Stomach (tissue), 9 donors: ENCODE measurements around the gene TBC1D9B. TPM values are rescaled to one million over a fixed set of nuclear protein-coding genes. Genes with fewer than 3 reads are reported as not detected.

Experiments used
- DNase-seq, 2 donors: peaks; one replicate each; pipeline versions ENCODE4 v3.0.0 to v3.0.0-alpha.2; 2013 to 2019
- H3K27ac ChIP-seq, 5 donors: fragments of 200-600 bp in 4 of 5; sonication (generic) in 4 of 5; one replicate each; pipeline ENCODE4 v1.5.1; 2013 to 2019; ENCODE audit warnings: mild to moderate bottlenecking in 1 of 5, moderate library complexity in 1 of 5
- H3K27me3 ChIP-seq, 3 donors: fragments of 200-600 bp; sonication (generic); one replicate each; pipeline ENCODE4 v1.5.1; 2017 to 2019; ENCODE audit warnings: mixed run types in 1 of 3
- H3K36me3 ChIP-seq, 4 donors: fragments of 200-600 bp; sonication (generic); 1 replicate in 3 of 4; 2 replicates in 1 of 4; pipeline ENCODE4 v1.5.1; 2016 to 2019
- H3K4me1 ChIP-seq, 4 donors: fragments of 200-600 bp; sonication (generic); one replicate each; pipeline ENCODE4 v1.5.1; 2016 to 2019
- H3K4me3 ChIP-seq, 4 donors: fragments of 200-600 bp; sonication (generic) in 3 of 4; one replicate each; pipeline ENCODE4 v1.5.1; 2016 to 2019; ENCODE audit warnings: mild to moderate bottlenecking in 1 of 4
- H3K9me3 ChIP-seq, 4 donors: fragments of 200-600 bp; sonication (generic); one replicate each; pipeline ENCODE4 v1.5.1; 2016 to 2019
- EP300 ChIP-seq: sonication (generic); formaldehyde crosslinking; IDR thresholded peaks from one replicate; pipeline ENCODE4 v1.6.1; 2017; ENCODE audit warnings: antibody characterized with exemption
- POLR2A ChIP-seq, 4 donors: fragments of 450-650 bp; IDR thresholded peaks; one replicate each; pipeline ENCODE4 v1.6.1; 2016; ENCODE audit warnings: antibody characterized with exemption in 4 of 4, control low read depth in 2 of 4, mild to moderate bottlenecking in 1 of 4, moderate library complexity in 1 of 4
- POLR2AphosphoS5 ChIP-seq, 3 donors: sonication (generic); formaldehyde crosslinking; IDR thresholded peaks; one replicate each; pipeline ENCODE4 v1.6.1; 2016; ENCODE audit warnings: antibody characterized with exemption in 3 of 3
- WGBS, 5 donors: extraction: QIAGEN DNeasy Blood & Tissue Kit in 3 of 5; methylation state at CpG; one replicate each; pipeline versions ENCODE4 v1.1.5 to v1.1.7; 2013 to 2018; 5-methylcytosine and 5-hydroxymethylcytosine counted together
- intact Hi-C: fragments of 100-400 bp; cut with DNase I; formaldehyde crosslinking; loops from one replicate; pipeline ENCODE4 v1.15.1; 2023; ENCODE audit warnings: low total_unique reads
- polyA plus RNA-seq, 3 donors: library from polyadenylated mRNA; stranded (reverse); fragments of 200-250 nt; gene quantifications; one replicate each; pipeline ENCODE4 v1.2.3, GENCODE V29; 2013
- small RNA-seq, 4 donors: library from RNA; depleted of rRNA; stranded (forward); fragments of <200 nt; gene quantifications; one replicate each; pipeline ENCODE3, GENCODE V24; 2016
- total RNA-seq, 5 donors: library from RNA; depleted of rRNA; stranded (reverse); fragments of >200 nt; gene quantifications; one replicate each; pipeline versions ENCODE4 v1.1.0 to v1.2.3, GENCODE V29; 2014 to 2016
- TF ChIP-seq, protein P1 (sequence below), 7 experiments: fragments of 450-650 bp in 4 of 7; fragments of 200-600 bp in 3 of 7; sonication (generic) in 3 of 7; IDR thresholded peaks; one replicate each; pipeline ENCODE4 v1.5.1; 2016 to 2019; ENCODE audit warnings: antibody characterized with exemption in 7 of 7, control low read depth in 2 of 7, mild to moderate bottlenecking in 1 of 7
- donor health status: healthy with polysubstance abuse.
- donor health status: Bipolar disorder and iron deficiency.
- donor health status: healthy.

The TBC1D9B gene
- total and polyA plus RNA-seq, 8 donors, result 29.9 to 260 (median 60.1) TPM

DNA sequence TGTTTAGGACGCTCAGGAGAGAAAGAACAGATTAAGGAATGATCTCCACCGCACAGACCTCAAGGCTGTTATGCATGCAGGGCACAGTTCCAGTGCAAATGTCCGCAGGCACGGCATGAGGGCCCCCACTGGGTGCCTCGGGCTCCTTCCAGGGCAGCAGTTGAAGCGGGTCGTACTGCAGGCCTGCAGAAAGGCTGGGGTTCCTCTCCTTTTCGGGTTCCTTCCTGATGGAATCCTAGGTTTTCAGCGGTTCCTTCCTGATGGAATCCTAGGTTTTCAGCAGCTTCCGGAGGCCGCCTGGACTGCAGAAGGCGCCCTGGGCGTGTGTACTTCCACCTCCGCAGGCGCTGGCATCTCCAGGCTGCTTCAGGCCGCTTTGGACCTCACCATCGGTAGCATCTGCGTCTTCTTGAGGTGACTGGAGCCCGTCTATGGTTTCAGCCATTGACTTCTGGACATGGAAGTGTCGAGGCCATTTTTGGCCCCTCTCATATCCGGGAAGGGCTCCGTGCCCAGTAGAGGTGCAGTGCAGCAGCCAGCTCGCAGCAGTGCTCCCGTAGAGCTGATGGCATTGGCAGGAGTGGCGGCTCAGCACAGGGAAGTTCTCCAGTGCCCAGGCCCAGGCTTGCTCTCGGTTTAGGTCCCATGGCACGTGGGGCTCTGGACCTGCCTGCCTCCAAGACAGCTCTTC, 95.4 kb downstream of the TBC1D9B start:
- no peak overlapping the region for H3K27ac ChIP-seq
- no peaks in the 10 kb centered on the region for H3K27me3 ChIP-seq
- H3K4me1 ChIP-seq, result peaks cover 19 to 27% (median 25%) of the 10 kb centered on the region in 4 donors
- H3K4me3 ChIP-seq, result no peak overlapping the region
- H3K36me3 ChIP-seq, result peaks cover 0 to 28% (median 22%) of the 10 kb centered on the region in 4 donors
- intact Hi-C loops, result no loop called here
- 92 to 95% (median 92%) methylated on average over 25 to 27 of the region's 27 CpGs for WGBS, 5 donors
- no peak for DNase-seq
- no peaks in the 10 kb centered on the region for H3K9me3 ChIP-seq
- TF ChIP-seq, protein P1, sequence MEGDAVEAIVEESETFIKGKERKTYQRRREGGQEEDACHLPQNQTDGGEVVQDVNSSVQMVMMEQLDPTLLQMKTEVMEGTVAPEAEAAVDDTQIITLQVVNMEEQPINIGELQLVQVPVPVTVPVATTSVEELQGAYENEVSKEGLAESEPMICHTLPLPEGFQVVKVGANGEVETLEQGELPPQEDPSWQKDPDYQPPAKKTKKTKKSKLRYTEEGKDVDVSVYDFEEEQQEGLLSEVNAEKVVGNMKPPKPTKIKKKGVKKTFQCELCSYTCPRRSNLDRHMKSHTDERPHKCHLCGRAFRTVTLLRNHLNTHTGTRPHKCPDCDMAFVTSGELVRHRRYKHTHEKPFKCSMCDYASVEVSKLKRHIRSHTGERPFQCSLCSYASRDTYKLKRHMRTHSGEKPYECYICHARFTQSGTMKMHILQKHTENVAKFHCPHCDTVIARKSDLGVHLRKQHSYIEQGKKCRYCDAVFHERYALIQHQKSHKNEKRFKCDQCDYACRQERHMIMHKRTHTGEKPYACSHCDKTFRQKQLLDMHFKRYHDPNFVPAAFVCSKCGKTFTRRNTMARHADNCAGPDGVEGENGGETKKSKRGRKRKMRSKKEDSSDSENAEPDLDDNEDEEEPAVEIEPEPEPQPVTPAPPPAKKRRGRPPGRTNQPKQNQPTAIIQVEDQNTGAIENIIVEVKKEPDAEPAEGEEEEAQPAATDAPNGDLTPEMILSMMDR (IDR thresholded peaks at IDR 0.05), result no peak
- no peak for TF ChIP-seq EP300
- TF ChIP-seq POLR2A (IDR thresholded peaks at IDR 0.05), result no peak
- TF ChIP-seq POLR2AphosphoS5 (IDR thresholded peaks at IDR 0.05), result no peak

Small RNAs within 50 kb of the gene (small RNA-seq; reads per million reads assigned to genes)
- 0 reads per million in 4 donors for gene RF00019

Other genes starting within 250 kb of the TBC1D9B start
- gene CBY3, start 226.9 kb downstream of the TBC1D9B start, total RNA-seq, result not detected
- gene CBY3, start 226.9 kb downstream of the TBC1D9B start, polyA plus RNA-seq, result under 1 TPM in 1 of 3 donors, not detected in 2; 0.15 TPM
- gene CANX, start 208.9 kb downstream of the TBC1D9B start, total RNA-seq, result 100 to 1,000 TPM; 142 to 638 (median 342) TPM
- 100 to 1,000 TPM in 1 of 3 donors, 10 to 100 TPM in 2; 81.7 to 100 (median 86.4) TPM for gene CANX, start 208.9 kb downstream of the TBC1D9B start, polyA plus RNA-seq
- 10 to 100 TPM; 11.1 to 26.8 (median 16.0) TPM for gene MAML1, start 175.1 kb downstream of the TBC1D9B start, total RNA-seq
- gene MAML1, start 175.1 kb downstream of the TBC1D9B start, polyA plus RNA-seq, result 1 to 10 TPM; 5.8 to 7.4 (median 6.1) TPM
- 10 to 100 TPM in 2 of 5 donors, 1 to 10 TPM in 2, not detected in 1; 5.0 to 21.0 (median 13.3) TPM for gene LTC4S, start 113.9 kb downstream of the TBC1D9B start, total RNA-seq
- 1 to 10 TPM; 3.3 to 8.4 (median 8.2) TPM for gene LTC4S, start 113.9 kb downstream of the TBC1D9B start, polyA plus RNA-seq
- 100 to 1,000 TPM; 149 to 617 (median 206) TPM for gene MGAT4B, start 101.0 kb downstream of the TBC1D9B start, total RNA-seq
- 100 to 1,000 TPM in 2 of 3 donors, 10 to 100 TPM in 1; 85.0 to 115 (median 101) TPM for gene MGAT4B, start 101.0 kb downstream of the TBC1D9B start, polyA plus RNA-seq
- gene SQSTM1, start 87.0 kb downstream of the TBC1D9B start, total RNA-seq, result 100 to 1,000 TPM; 163 to 693 (median 508) TPM
- 100 to 1,000 TPM; 166 to 251 (median 213) TPM for gene SQSTM1, start 87.0 kb downstream of the TBC1D9B start, polyA plus RNA-seq
- 10 to 100 TPM in 4 of 5 donors, 1 to 10 TPM in 1; 8.0 to 46.0 (median 27.0) TPM for gene MRNIP, start 49.1 kb downstream of the TBC1D9B start, total RNA-seq
- 10 to 100 TPM; 15.1 to 31.1 (median 27.2) TPM for gene MRNIP, start 49.1 kb downstream of the TBC1D9B start, polyA plus RNA-seq
- gene RNF130, start 163.9 kb upstream of the TBC1D9B start, total RNA-seq, result 10 to 100 TPM; 27.0 to 87.8 (median 73.2) TPM
- gene RNF130, start 163.9 kb upstream of the TBC1D9B start, polyA plus RNA-seq, result 10 to 100 TPM; 36.9 to 47.8 (median 39.5) TPM